Left ventricle myocardium inferior (tissue), 1 donor: ENCODE measurements around the gene ZNF200. TPM values are rescaled to one million over a fixed set of nuclear protein-coding genes. Genes with fewer than 3 reads are reported as not detected.
"Not testable (repeated sequence)": the region's sequence is repeated elsewhere in the genome, so short reads cannot be mapped to it uniquely, and the experiment has no call there.

Experiments used
- DNase-seq: peaks from one replicate; pipeline ENCODE4 v3.0.0-alpha.2; 2020
- H3K27ac ChIP-seq: fragments of 200-600 bp; replicated peaks from 2 replicates; pipeline ENCODE4 v1.8.0; 2021
- H3K27me3 ChIP-seq: fragments of 200-600 bp; 2 replicates; pipeline ENCODE4 v1.8.0; 2021; ENCODE audit warnings: low read depth
- H3K36me3 ChIP-seq: fragments of 200-600 bp; 2 replicates; pipeline ENCODE4 v1.8.0; 2021
- H3K4me1 ChIP-seq: fragments of 200-600 bp; 2 replicates; pipeline ENCODE4 v1.8.0; 2021
- H3K4me3 ChIP-seq: fragments of 200-600 bp; 2 replicates; pipeline ENCODE4 v1.8.0; 2021; ENCODE audit warnings: mild to moderate bottlenecking, moderate library complexity
- H3K9me3 ChIP-seq: fragments of 200-600 bp; replicated peaks from 2 replicates; pipeline ENCODE4 v1.8.0; 2021
- intact Hi-C: fragments of 100-400 bp; cut with micrococcal nuclease; formaldehyde crosslinking; loops from one replicate; pipeline ENCODE4 v1.11.0; 2022
- total RNA-seq: library from RNA; stranded (reverse); fragmentation: NEBNext Ultra II Directional; extraction: Animal tissue kit (Norgen Biotek cat#: 25700); gene quantifications from one replicate; pipeline ENCODE4 v1.2.1, GENCODE V29; 2021
- TF ChIP-seq, protein P1 (sequence below): fragments of 200-600 bp; IDR thresholded peaks from 2 replicates; pipeline ENCODE4 v1.8.0; 2021; ENCODE audit warnings: antibody characterized with exemption, mild to moderate bottlenecking, borderline replicate concordance
- donor health status: DM: no; HTN: yes; CAD: no; lungs with severe emphysema.

ZNF200 gene
- total RNA-seq, 1 donor from 2014 or later, result 5.8 TPM

DNA sequence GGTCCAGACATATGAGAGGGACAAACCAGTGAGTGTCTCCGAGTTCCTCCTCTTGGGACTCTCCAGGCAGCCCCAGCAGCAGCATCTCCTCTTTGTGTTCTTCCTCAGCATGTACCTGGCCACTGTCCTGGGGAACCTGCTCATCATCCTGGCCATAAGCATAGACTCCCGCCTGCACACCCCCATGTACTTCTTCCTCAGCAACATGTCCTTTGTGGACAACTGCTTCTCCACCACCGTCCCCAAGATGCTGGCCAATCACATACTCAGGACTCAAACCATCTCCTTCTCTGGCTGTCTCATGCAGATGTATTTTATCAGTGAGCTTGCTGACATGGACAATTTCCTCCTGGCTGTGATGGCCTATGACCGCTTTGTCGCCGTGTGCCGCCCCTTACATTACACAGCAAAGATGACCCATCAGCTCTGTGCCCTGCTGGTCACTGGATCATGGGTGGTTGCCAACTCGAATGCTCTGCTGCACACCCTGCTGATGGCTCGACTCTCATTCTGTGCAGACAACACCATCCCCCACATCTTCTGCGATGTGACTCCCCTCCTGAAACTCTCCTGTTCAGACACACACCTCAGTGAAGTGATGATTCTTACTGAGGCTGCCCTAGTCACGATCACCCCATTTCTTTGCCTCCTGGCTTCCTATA is 19.2 kb downstream of the ZNF200 start:
- Histone ChIP-seq H3K36me3 (no peaks in the 10 kb centered on the region), H3K27me3 (peaks cover 18% of the 10 kb centered on the region), H3K4me1 (no peaks in the 10 kb centered on the region), H3K27ac (no peak overlapping the region), H3K4me3 (no peak overlapping the region), H3K9me3 (peaks cover 40% of the 10 kb centered on the region)
- TF ChIP-seq, protein P1, sequence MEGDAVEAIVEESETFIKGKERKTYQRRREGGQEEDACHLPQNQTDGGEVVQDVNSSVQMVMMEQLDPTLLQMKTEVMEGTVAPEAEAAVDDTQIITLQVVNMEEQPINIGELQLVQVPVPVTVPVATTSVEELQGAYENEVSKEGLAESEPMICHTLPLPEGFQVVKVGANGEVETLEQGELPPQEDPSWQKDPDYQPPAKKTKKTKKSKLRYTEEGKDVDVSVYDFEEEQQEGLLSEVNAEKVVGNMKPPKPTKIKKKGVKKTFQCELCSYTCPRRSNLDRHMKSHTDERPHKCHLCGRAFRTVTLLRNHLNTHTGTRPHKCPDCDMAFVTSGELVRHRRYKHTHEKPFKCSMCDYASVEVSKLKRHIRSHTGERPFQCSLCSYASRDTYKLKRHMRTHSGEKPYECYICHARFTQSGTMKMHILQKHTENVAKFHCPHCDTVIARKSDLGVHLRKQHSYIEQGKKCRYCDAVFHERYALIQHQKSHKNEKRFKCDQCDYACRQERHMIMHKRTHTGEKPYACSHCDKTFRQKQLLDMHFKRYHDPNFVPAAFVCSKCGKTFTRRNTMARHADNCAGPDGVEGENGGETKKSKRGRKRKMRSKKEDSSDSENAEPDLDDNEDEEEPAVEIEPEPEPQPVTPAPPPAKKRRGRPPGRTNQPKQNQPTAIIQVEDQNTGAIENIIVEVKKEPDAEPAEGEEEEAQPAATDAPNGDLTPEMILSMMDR, result no peak
- DNase-seq, result no peak
- intact Hi-C loops, result no loop called here

DNA sequence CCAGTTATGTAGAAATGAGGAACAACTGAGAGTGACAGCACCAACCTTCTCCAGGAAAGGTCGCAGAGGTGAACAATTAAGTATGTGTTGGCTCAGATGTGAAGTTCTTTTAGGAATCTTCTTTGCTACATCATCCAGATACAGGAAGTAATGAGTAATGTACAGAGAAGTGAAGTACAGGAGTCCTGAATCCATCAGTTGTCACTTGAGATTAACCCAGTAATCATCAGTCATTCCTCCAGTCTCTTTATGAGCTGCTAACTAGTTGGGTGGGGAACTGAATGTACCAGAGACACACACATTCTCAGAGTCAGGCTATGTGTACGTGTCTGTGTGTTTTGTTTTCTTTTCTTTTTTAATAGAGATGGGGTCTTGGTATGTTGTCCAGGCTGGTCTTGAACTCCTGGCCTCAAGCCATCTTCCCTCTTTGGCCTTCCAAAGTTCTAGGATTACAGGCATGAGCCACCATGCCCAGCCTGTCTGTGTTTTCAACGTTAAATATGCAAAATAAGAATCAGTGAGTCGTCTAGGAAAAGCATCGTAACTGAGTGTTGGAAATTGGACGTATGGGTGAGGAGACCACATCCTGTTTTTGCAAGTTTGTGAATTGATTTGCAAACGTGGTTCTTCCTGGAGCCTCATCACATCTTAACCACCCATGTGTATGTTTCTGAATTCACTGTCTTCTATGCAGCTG is 19.9 kb downstream of the ZNF200 start:
- Histone ChIP-seq H3K27ac (no peak overlapping the region), H3K4me1 (no peaks in the 10 kb centered on the region), H3K27me3 (peaks cover 19% of the 10 kb centered on the region), H3K9me3 (peaks cover 33% of the 10 kb centered on the region), H3K36me3 (no peaks in the 10 kb centered on the region), H3K4me3 (no peak overlapping the region)
- TF ChIP-seq, protein P1, result no peak
- intact Hi-C loops, result no loop called here
- no peak for DNase-seq

DNA sequence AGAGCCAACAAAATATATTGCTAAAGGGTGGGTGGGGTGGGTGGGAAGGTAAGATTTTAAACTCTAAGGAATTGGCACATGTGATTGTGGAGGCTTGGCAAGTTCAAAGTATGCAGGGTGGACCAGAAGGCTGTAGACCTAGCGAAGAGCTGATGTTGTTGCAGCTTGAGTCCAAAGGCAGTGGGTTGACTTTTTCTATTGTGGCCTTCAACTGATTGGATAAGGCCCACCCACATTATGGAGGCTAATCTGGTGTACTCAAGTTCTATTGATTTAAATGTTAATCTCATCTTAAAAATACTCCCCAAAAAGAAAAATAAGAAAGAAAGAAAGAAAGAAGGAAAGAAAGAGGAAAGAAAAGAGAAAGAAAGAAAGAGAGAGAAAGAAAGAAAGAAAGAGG is 22.4 kb downstream of the ZNF200 start:
- TF ChIP-seq, protein P1, result no peak
- Histone ChIP-seq H3K4me3 (no peak overlapping the region), H3K27ac (no peak overlapping the region), H3K27me3 (peaks cover 40% of the 10 kb centered on the region), H3K4me1 (no peaks in the 10 kb centered on the region), H3K9me3 (peaks cover 11% of the 10 kb centered on the region), H3K36me3 (no peaks in the 10 kb centered on the region)
- no peak for DNase-seq
- intact Hi-C loops, result no loop called here

DNA sequence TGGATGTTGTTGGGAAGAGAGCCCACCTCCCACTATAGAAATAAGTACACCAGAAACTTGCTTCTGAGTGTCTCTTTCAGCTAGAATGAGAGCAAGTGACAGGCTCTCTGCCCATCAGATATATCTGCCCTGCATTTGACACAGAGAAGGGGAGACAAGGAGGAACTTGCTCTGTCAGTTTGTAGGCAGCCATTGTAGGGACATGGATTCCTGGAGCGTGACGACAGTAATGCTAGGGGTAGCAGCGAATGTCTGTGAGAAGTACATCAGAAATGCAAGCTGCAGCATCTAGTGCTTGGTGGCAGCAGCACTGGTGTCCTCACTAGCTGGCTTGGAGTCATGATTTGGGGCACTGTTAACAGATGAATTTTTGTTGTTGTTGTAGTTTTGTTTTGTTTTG is 23.0 kb downstream of the ZNF200 start:
- H3K4me1 ChIP-seq, result no peaks in the 10 kb centered on the region
- H3K4me3 ChIP-seq, result no peak overlapping the region
- H3K27ac ChIP-seq, result no peak overlapping the region
- no peak for DNase-seq
- peaks cover 40% of the 10 kb centered on the region for H3K27me3 ChIP-seq
- TF ChIP-seq, protein P1, result no peak
- peaks cover 11% of the 10 kb centered on the region for H3K9me3 ChIP-seq
- intact Hi-C loops, result no loop called here
- H3K36me3 ChIP-seq, result no peaks in the 10 kb centered on the region

DNA sequence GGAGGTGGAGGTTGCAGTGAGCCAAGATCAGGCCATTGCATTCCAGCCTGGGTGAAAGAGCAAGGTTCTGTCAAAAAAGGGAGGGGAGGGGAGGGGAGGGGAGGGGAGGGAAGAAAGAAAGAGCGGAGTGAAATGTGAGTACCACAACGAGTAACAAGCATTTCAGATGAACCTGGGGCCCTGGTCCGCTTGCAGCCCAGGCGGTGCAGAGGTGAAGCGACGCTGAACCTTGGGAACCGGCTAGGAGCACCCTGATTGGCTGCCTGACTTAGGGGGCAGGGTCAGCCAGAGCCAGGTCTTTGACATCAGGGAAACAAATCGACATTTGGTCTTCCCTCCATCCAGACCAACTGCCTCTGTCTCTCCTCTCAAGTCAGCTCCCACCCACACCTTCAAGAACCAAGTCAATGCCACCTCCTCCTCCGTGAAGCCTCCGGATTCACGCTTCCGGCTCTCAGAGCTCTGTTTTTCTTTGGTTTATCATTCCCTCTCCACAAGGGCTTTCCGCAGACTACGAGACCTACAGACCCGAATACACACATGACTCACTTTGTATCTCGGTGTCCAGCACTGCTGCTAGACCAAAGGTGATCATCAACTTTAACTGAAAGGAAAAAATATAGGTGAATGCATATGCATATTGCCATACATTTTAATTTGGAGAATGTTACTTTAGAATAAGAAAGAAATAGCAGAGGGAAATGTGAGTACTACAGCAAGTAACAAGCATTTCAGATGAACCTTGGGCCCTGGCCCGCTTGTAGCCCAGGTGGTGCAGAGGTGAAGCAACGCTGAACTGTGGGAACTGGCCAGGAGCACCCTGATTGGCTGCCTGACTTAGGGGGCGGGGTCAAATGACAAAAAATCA is 27.6 kb downstream of the ZNF200 start:
- H3K4me1 ChIP-seq, result no peaks in the 10 kb centered on the region
- intact Hi-C loops, result no loop called here
- peaks cover 40% of the 10 kb centered on the region for H3K9me3 ChIP-seq
- no peak overlapping the region for H3K27ac ChIP-seq
- TF ChIP-seq, protein P1, result no peak
- no peak overlapping the region for H3K4me3 ChIP-seq
- no peaks in the 10 kb centered on the region for H3K36me3 ChIP-seq
- no peak for DNase-seq
- H3K27me3 ChIP-seq, result peaks cover 61% of the 10 kb centered on the region

DNA sequence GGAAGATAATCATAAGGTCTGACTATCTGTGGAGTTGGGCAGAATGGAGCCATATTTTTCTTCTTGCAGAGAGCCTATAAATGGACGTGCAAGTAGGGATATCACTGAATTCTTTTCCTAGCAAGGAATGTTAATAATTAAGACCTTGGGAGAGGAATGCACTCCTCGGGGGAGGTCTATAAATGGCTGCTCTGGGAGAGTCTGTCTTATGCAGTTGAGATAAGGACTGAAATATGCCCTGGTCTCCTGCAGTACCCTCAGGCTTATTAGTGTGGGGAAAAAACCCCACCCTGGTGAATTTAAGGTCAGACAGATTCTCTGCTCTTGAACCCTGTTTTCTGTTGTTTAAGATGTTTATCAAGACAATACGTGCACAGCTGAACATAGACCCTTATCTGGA is 29.0 kb downstream of the ZNF200 start:
- H3K27ac ChIP-seq, H3K4me3 ChIP-seq, H3K36me3 ChIP-seq, H3K4me1 ChIP-seq, intact Hi-C loops, DNase-seq: not testable (repeated sequence)
- H3K27me3 ChIP-seq, result peaks cover 65% of the 10 kb centered on the region
- peaks cover 40% of the 10 kb centered on the region for H3K9me3 ChIP-seq
